ENCODE measurements around the gene TGFBRAP1. TPM values are rescaled to one million over a fixed set of nuclear protein-coding genes. Genes with fewer than 3 reads are reported as not detected.

TGFBRAP1 gene
- total and polyA plus RNA-seq, 2 donors: 12.1 to 13.9 TPM

GRCh38 chr2:105321875-105322646, 7.5 kb downstream of the TGFBRAP1 start:
- no peak overlapping the region for H3K4me3 ChIP-seq (ENCODE audit: low read depth, low read length)
- H3K27ac ChIP-seq (ENCODE audit: low read depth): no peak overlapping the region
- no peaks in the 10 kb centered on the region for H3K36me3 ChIP-seq (ENCODE audit: insufficient read depth)
- no peak for DNase-seq (ENCODE audit: extremely low spot score)
- peaks cover 2% of the 10 kb centered on the region for H3K4me1 ChIP-seq (ENCODE audit: insufficient read depth)
- 93% methylated on average over 3 of the region's 3 CpGs for WGBS

GRCh38 chr2:105320651-105321215, 8.8 kb downstream of the TGFBRAP1 start:
- 46% methylated on average over 7 of the region's 7 CpGs for WGBS
- Histone ChIP-seq H3K27ac (ENCODE audit: low read depth) (no peak overlapping the region), H3K4me1 (ENCODE audit: insufficient read depth) (peaks cover 2% of the 10 kb centered on the region), H3K36me3 (ENCODE audit: insufficient read depth) (no peaks in the 10 kb centered on the region), H3K4me3 (ENCODE audit: low read depth, low read length) (no peak overlapping the region)
- DNase-seq (ENCODE audit: extremely low spot score): no peak

GRCh38 chr2:105317937-105318336, 11.6 kb downstream of the TGFBRAP1 start:
- DNase-seq (ENCODE audit: extremely low spot score): no peak
- Histone ChIP-seq H3K27ac (ENCODE audit: low read depth) (no peak overlapping the region), H3K36me3 (ENCODE audit: insufficient read depth) (no peaks in the 10 kb centered on the region), H3K4me3 (ENCODE audit: low read depth, low read length) (no peak overlapping the region), H3K4me1 (ENCODE audit: insufficient read depth) (peaks cover 2% of the 10 kb centered on the region)
- WGBS: 92% methylated on average over 3 of the region's 3 CpGs

GRCh38 chr2:105315314-105315713, 14.2 kb downstream of the TGFBRAP1 start:
- WGBS: 80% methylated on average over 3 of the region's 3 CpGs

GRCh38 chr2:105313877-105314276, 15.7 kb downstream of the TGFBRAP1 start:
- H3K4me3 ChIP-seq (ENCODE audit: low read depth, low read length): no peak overlapping the region
- no peak for DNase-seq (ENCODE audit: extremely low spot score)
- no peak overlapping the region for H3K27ac ChIP-seq (ENCODE audit: low read depth)
- H3K36me3 ChIP-seq (ENCODE audit: insufficient read depth): no peaks in the 10 kb centered on the region
- no peaks in the 10 kb centered on the region for H3K4me1 ChIP-seq (ENCODE audit: insufficient read depth)

More at GRCh38 chr2:105315314-105315713, 14.2 kb downstream of the TGFBRAP1 start:
- Histone ChIP-seq H3K27ac (ENCODE audit: low read depth) (no peak overlapping the region), H3K36me3 (ENCODE audit: insufficient read depth) (no peaks in the 10 kb centered on the region), H3K4me3 (ENCODE audit: low read depth, low read length) (no peak overlapping the region), H3K4me1 (ENCODE audit: insufficient read depth) (no peaks in the 10 kb centered on the region)
- no peak for DNase-seq (ENCODE audit: extremely low spot score)

GRCh38 chr2:105309147-105309545, 20.4 kb downstream of the TGFBRAP1 start:
- H3K4me3 ChIP-seq (ENCODE audit: low read depth, low read length): no peak overlapping the region
- H3K36me3 ChIP-seq (ENCODE audit: insufficient read depth): no peaks in the 10 kb centered on the region
- H3K27ac ChIP-seq (ENCODE audit: low read depth): no peak overlapping the region
- H3K4me1 ChIP-seq (ENCODE audit: insufficient read depth): no peaks in the 10 kb centered on the region
- DNase-seq (ENCODE audit: extremely low spot score): no peak
- WGBS: 78% methylated on average over 4 of the region's 4 CpGs

- no peak overlapping the region for H3K4me3 ChIP-seq (ENCODE audit: low read depth, low read length)
- no peaks in the 10 kb centered on the region for H3K4me1 ChIP-seq (ENCODE audit: insufficient read depth)
- no peaks in the 10 kb centered on the region for H3K36me3 ChIP-seq (ENCODE audit: insufficient read depth)
- no peak overlapping the region for H3K27ac ChIP-seq (ENCODE audit: low read depth)
- WGBS: 94% methylated on average over 15 of the region's 15 CpGs
- no peak for DNase-seq (ENCODE audit: extremely low spot score)
Observed at GRCh38 chr2:105308382-105309146, 21.0 kb downstream of the TGFBRAP1 start.

GRCh38 chr2:105307962-105308361, 21.6 kb downstream of the TGFBRAP1 start:
- Histone ChIP-seq H3K4me3 (ENCODE audit: low read depth, low read length) (no peak overlapping the region), H3K27ac (ENCODE audit: low read depth) (no peak overlapping the region), H3K4me1 (ENCODE audit: insufficient read depth) (peaks cover 2% of the 10 kb centered on the region), H3K36me3 (ENCODE audit: insufficient read depth) (peaks cover 1% of the 10 kb centered on the region)
- DNase-seq (ENCODE audit: extremely low spot score): no peak
- 92% methylated on average over 17 of the region's 17 CpGs for WGBS

- no peak for DNase-seq (ENCODE audit: extremely low spot score)
- Histone ChIP-seq H3K36me3 (ENCODE audit: insufficient read depth) (peaks cover 2% of the 10 kb centered on the region), H3K4me1 (ENCODE audit: insufficient read depth) (peaks cover 2% of the 10 kb centered on the region), H3K27ac (ENCODE audit: low read depth) (no peak overlapping the region), H3K4me3 (ENCODE audit: low read depth, low read length) (no peak overlapping the region)
- WGBS: 76% methylated on average over 19 of the region's 19 CpGs
Observed at GRCh38 chr2:105307550-105307949, 22.0 kb downstream of the TGFBRAP1 start.

GRCh38 chr2:105307146-105307545, 22.4 kb downstream of the TGFBRAP1 start:
- peaks cover 2% of the 10 kb centered on the region for H3K36me3 ChIP-seq (ENCODE audit: insufficient read depth)
- DNase-seq (ENCODE audit: extremely low spot score): no peak
- 80% methylated on average over 7 of the region's 7 CpGs for WGBS

GRCh38 chr2:105301646-105302045, 27.9 kb downstream of the TGFBRAP1 start:
- 93% methylated on average over 3 of the region's 3 CpGs for whole genome bisulfite sequencing
- no peak overlapping the region for H3K4me3 ChIP-seq (ENCODE audit: low read depth, low read length)

More at GRCh38 chr2:105307146-105307545, 22.4 kb downstream of the TGFBRAP1 start:
- Histone ChIP-seq H3K4me3 (ENCODE audit: low read depth, low read length) (no peak overlapping the region), H3K4me1 (ENCODE audit: insufficient read depth) (peaks cover 2% of the 10 kb centered on the region), H3K27ac (ENCODE audit: low read depth) (no peak overlapping the region)

GRCh38 chr2:105299290-105299689, 30.2 kb downstream of the TGFBRAP1 start:
- peaks cover 2% of the 10 kb centered on the region for H3K36me3 ChIP-seq (ENCODE audit: insufficient read depth)
- no peak for DNase-seq (ENCODE audit: extremely low spot score)
- 91% methylated on average over 5 of the region's 5 CpGs for WGBS

More at GRCh38 chr2:105301646-105302045, 27.9 kb downstream of the TGFBRAP1 start:
- Histone ChIP-seq H3K36me3 (ENCODE audit: insufficient read depth) (peaks cover 2% of the 10 kb centered on the region), H3K4me1 (ENCODE audit: insufficient read depth) (peaks cover 2% of the 10 kb centered on the region), H3K27ac (ENCODE audit: low read depth) (no peak overlapping the region)
- DNase-seq (ENCODE audit: extremely low spot score): no peak

GRCh38 chr2:105298017-105298416, 31.5 kb downstream of the TGFBRAP1 start:
- WGBS: 97% methylated on average over 3 of the region's 3 CpGs
- peaks cover under 1% of the 10 kb centered on the region for H3K4me1 ChIP-seq (ENCODE audit: insufficient read depth)
- no peak for DNase-seq (ENCODE audit: extremely low spot score)
- H3K27ac ChIP-seq (ENCODE audit: low read depth): no peak overlapping the region
- H3K4me3 ChIP-seq (ENCODE audit: low read depth, low read length): no peak overlapping the region
- peaks cover 1% of the 10 kb centered on the region for H3K36me3 ChIP-seq (ENCODE audit: insufficient read depth)

More at GRCh38 chr2:105299290-105299689, 30.2 kb downstream of the TGFBRAP1 start:
- Histone ChIP-seq H3K4me3 (ENCODE audit: low read depth, low read length) (no peak overlapping the region), H3K4me1 (ENCODE audit: insufficient read depth) (peaks cover 2% of the 10 kb centered on the region), H3K27ac (ENCODE audit: low read depth) (no peak overlapping the region)

Measured in urinary bladder (tissue), 4 donors.